ENCODE data around the gene FCER1G. TPM values are rescaled to one million over a fixed set of nuclear protein-coding genes. Genes with fewer than 3 reads are reported as not detected.

The FCER1G gene
- total RNA-seq, 1 donor from 2014 or later = 0.93 TPM

- Mint-ChIP-seq H3K4me1 (peaks cover 23% of the 10 kb centered on the region), H3K27ac (ENCODE audit: unreplicated experiment) (peak overlapping the region; percentile 76), H3K36me3 (ENCODE audit: low read depth) (no peaks in the 10 kb centered on the region), H3K9me3 (no peaks in the 10 kb centered on the region), H3K27me3 (ENCODE audit: low read depth) (no peaks in the 10 kb centered on the region), H3K4me3 (no peak overlapping the region)
- no peak for DNase-seq (ENCODE audit: low read depth, low spot score)
- no peak for TF ChIP-seq CTCF (conservative IDR thresholded peaks at IDR 0.05)
These were observed 15.7 kb downstream of the FCER1G start for GRCh38 chr1:161230762-161231161.

- no peaks in the 10 kb centered on the region for H3K27me3 Mint-ChIP-seq (ENCODE audit: low read depth)
- no peaks in the 10 kb centered on the region for H3K9me3 Mint-ChIP-seq
These were observed 18.0 kb downstream of the FCER1G start for GRCh38 chr1:161233102-161233501.

GRCh38 chr1:161235957-161236775 lies 21.1 kb downstream of the FCER1G start:
- no peak for DNase-seq (ENCODE audit: low read depth, low spot score)
- Mint-ChIP-seq H3K4me1 (peaks cover 9% of the 10 kb centered on the region), H3K36me3 (ENCODE audit: low read depth) (no peaks in the 10 kb centered on the region), H3K27ac (ENCODE audit: unreplicated experiment) (no peak overlapping the region), H3K9me3 (no peaks in the 10 kb centered on the region), H3K4me3 (no peak overlapping the region), H3K27me3 (ENCODE audit: low read depth) (no peaks in the 10 kb centered on the region)
- TF ChIP-seq CTCF (conservative IDR thresholded peaks at IDR 0.05) = no peak

More at GRCh38 chr1:161233102-161233501, 18.0 kb downstream of the FCER1G start:
- no peak overlapping the region for H3K4me3 Mint-ChIP-seq
- no peaks in the 10 kb centered on the region for H3K36me3 Mint-ChIP-seq (ENCODE audit: low read depth)
- no peak for DNase-seq (ENCODE audit: low read depth, low spot score)
- TF ChIP-seq CTCF (conservative IDR thresholded peaks at IDR 0.05) = no peak
- no peak overlapping the region for H3K27ac Mint-ChIP-seq (ENCODE audit: unreplicated experiment)
- peaks cover 5% of the 10 kb centered on the region for H3K4me1 Mint-ChIP-seq

GRCh38 chr1:161238039-161238473 lies 23.0 kb downstream of the FCER1G start, which contains the start of gene NR1I3:
NR1I3 (minus strand) TSS chr1:161238203; CDS start chr1:161236565, 1,638 bp downstream.
- no peak for TF ChIP-seq CTCF (conservative IDR thresholded peaks at IDR 0.05)
- H3K27ac Mint-ChIP-seq (ENCODE audit: unreplicated experiment) = no peak within 1 kb of the TSS
- H3K36me3 Mint-ChIP-seq (ENCODE audit: low read depth) = no peaks in the 10 kb centered on the region
- H3K4me1 Mint-ChIP-seq = peaks cover 9% of the 10 kb centered on the region
- H3K27me3 Mint-ChIP-seq (ENCODE audit: low read depth) = no peaks in the 10 kb centered on the region
- no peak for DNase-seq (ENCODE audit: low read depth, low spot score)
- no peak within 1 kb of the TSS for H3K4me3 Mint-ChIP-seq
- no peaks in the 10 kb centered on the region for H3K9me3 Mint-ChIP-seq

- H3K27ac Mint-ChIP-seq (ENCODE audit: unreplicated experiment) = no peak overlapping the region
- no peak overlapping the region for H3K4me3 Mint-ChIP-seq
- no peak for TF ChIP-seq CTCF (conservative IDR thresholded peaks at IDR 0.05)
- peaks cover 9% of the 10 kb centered on the region for H3K4me1 Mint-ChIP-seq
- no peak for DNase-seq (ENCODE audit: low read depth, low spot score)
- no peaks in the 10 kb centered on the region for H3K36me3 Mint-ChIP-seq (ENCODE audit: low read depth)
- H3K27me3 Mint-ChIP-seq (ENCODE audit: low read depth) = no peaks in the 10 kb centered on the region
- H3K9me3 Mint-ChIP-seq = no peaks in the 10 kb centered on the region
These were observed 26.6 kb downstream of the FCER1G start for GRCh38 chr1:161241682-161242081.

Measured in neural crest cell (in vitro differentiated cells).